Measurements from ENCODE around the gene DHX16.
A peak's percentile ranks its signal among the peaks of the same experiment; 100 is the strongest.

DHX16 gene

DNA sequence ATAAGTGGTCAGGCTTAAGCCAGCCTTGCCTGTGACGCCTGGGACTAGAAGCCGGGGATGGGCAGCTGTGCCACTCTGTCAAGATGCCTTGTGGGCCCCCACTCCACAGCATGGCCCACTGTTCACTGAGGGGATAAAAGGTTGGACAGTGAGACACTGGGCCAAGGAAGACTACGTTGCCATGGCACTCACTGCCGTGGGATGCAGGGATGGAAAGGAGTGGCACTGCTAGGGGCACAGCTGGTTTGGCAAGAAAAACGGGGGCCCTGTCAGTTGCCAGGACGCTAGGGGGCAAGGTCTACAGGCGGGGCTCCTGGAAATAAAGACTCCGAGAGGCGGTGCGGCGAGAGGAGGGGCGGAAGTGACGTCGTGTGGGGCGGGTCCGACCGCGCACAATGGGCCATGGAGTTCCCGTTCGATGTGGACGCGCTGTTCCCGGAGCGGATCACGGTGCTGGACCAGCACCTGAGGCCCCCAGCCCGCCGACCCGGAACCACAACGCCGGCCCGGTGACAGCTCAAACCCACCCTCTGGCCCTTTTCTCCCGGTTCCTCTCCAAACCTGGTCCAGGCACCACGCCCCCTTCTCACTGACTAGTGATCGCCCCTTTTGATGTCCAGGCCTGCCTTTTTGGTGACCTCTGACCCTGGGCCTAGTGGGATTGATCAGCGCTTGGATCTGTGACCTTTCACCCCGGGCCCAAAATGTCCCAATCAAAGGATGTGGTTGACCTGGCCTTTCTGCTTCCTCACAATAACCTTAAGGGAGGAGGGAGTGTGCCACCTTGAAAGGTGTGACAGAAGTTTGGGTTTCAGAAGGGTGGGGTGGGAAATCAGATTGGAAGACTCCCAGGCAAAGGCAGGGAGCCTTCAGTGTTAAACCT is 46.1 kb downstream of the DHX16 start, which contains the start of gene ATAT1:
Gene ATAT1 (plus strand): TSS at position 391 of the 883 bp plus-strand sequence.
- DNase-seq: peak; percentile 96

DNA sequence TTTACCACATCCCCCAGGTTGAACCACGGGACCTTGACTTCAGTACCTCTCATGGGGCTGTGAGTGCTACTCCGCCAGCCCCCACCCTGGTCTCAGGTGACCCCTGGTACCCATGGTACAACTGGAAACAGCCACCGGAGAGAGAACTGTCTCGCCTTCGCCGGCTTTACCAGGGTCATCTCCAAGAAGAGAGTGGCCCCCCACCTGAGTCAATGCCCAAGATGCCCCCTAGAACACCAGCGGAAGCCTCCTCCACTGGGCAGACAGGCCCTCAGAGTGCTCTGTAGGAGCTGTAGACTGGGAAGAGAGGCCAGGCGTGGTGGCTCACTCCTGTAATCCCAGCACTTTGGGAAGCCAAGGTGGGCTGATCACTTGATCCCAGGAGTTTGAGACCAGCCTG is 47.3 kb downstream of the DHX16 start:
- peak; percentile 60 for DNase-seq

DNA sequence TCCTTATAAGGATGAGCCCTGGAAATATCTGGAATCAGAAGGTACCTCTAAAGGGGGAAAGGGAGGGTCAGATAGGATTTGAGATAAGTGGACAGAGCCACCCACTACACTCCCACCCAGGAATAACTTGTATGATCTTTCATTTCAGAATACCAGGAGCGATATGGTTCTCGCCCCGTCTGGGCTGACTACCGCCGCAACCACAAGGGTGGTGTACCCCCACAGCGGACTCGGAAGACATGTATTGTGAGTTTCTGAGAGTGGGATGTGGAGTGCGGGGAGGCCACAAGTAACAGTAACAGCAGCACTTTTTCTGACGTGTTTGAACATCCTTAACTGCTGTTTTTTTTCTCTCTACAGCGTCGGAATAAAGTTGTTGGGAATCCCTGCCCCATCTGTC is 53.2 kb downstream of the DHX16 start:
- peak; percentile 58 for DNase-seq

DNA sequence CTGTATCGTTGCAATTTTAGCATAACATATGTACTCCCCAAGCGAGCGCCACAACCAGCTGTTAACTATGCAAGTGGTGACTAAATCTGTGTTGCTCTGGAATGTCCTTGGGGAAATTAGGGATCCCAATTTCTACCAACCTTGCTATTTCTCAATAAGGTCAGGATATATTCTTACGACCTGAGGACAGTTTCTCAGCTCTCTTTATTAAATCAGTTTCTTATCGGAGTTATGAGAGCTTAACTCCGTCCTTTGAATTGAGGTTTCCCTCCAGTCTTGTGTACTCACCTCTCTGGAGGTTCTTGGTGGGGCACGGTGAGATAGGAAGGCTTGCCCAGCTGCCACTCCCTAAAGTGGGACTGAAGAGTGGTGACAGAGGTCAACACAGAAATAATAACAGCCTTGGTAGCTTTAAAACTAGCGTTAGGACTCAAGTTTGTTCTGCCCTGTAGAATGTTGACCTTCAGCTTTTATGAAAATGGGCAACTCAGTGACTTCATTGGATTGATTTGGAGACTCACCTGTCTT is 54.5 kb downstream of the DHX16 start:
- DNase-seq: peak; percentile 62

DNA sequence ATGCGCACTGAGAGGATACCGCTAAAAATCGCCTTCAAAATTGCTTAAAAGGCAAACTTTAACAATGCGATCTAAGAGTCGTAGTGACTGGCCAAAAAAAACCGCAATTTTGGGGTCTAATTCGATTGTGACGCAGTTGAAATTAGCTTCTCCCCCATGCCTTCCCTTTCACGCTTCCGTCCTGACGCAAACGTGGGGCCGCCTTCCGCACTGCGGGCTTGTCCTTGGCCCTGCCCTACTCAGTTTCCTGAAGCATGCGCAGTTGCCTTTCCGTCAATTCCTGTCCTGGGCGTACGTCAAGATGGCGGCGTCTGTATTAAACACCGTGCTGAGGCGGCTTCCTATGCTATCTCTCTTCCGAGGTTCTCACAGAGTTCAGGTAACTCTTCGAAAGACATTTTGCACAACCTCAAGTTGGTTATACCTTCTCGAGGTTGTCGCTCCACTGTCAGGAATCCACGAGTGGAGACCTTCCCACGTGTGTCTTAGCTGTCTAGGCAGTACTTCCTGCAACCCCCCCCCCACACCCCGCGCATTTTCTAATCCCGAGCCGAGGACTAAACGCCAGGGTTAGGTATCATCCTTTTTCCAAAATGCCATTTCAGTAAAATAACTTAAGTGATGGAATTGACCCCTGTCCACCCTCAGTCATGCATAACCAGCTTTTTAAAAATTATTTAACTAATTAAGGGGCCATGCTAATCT is 55.1 kb downstream of the DHX16 start, which contains the start of gene MRPS18B:
Gene MRPS18B (plus strand): TSS at position 276 of the 705 bp plus-strand sequence. CDS start 26 bp downstream, at position 302.
- peak; percentile 99 for DNase-seq

DNA sequence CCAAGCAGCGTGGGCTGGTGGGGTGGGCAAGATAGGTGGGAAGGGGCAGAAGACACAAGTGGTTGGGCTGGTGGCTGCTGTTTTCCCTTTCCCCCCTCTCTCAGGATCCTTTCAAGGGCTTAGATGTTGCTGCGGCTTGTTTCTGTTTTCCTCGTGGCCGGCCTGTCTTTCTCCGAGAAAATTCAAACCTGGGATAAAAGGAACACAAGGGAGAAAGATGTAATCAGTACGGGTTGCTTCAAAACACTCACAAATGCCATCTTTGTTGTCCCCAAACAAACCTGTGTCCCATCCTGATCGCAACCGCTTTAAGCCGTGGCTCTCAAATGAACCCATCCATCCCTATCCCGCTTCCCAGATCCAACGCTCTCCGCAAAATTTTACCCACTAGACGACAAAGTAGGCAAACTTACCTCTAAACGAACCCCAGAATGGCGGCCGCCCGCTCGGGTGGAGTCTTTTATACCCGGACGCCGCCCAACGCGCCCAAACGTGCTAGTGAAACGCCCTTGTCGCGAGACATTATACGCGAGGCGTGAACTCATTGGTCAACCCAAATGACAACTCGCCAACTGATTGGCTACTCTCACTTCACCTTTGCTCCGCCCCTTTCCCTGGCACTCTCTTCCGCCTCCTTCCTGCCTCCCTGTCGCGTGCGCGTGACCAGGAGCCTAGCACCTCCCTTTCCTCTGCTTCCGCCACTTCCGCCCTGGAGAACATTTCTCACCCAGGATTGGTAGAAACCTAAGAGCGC is 55.8 kb downstream of the DHX16 start, which contains the start of gene PPP1R10:
Gene PPP1R10 (minus strand): TSS at position 433 of the 754 bp plus-strand sequence. CDS start 7,299 bp downstream, outside the sequence.
- DNase-seq: peak; percentile 99

DNA sequence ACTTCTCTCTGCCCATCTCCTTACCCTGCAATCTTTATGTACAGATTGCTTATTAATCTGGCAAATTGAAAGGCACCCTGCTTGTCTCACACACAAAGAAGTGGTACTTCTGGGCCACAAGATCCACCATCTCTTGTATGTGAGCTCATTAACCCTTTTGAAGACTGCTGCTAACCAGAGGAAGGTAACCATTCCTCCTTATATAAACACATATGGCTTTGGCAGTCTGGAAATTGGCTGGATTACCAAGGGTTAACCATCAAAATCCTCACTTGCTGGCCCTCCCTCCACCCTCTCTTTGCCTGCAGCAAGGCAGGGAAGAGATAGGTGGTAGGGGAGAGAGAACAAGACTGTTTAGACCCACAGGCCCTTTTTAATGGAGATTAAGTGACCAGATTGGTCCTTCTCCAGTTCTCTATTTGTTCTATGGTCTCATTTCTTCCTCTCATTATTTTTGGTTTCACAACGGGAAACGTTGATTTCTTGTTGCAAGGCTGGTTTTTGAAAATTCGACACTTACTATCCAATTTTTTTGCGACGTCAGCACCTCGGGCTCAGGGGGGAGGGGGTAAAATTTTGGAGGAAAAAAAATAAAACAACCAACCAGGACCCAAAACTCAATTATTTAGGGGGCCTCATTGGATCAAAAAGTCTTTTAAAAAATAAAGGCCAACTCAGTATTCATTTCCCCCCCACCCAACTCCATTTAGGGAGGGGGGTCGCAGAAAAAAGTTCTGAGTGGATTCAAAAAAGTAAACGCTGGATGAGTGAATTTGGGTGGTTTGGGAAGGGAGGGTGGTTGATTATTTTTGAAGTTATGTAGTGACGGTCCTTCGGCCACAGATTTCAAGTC is 56.6 kb downstream of the DHX16 start:
- DNase-seq: peak; percentile 76

DNA sequence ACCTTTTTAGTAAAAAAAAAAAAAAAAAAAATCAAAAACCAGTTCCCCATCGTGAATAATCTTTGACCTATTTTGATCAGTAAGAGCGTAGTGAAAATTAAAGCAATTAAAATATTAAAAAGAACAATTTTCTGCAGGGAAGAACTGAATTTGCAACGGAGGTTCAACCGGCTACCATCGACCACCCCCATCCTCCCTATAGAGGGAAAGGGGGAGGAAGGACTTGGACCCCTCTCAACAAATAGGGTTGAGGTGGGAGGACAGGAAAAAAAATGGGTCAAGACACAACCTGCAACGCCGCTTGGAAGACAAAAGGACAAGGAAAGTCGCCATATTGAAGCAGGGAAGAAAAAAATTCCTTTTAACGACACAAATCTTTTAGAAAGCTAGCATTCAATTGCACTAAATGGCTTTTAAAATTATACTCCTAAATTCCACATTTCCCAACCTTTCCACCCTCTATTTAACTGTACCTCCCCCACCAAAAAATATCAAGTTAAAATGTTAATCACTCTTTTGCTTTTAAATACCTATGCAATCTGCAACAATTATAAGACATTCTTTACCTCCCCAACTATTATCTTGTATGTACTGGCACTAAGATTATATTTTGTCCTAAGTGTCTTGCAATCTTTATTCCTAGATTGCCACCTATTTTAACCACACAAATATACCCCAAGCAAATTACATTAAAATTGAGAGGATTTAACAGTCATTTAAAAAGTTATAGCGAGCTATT is 57.4 kb downstream of the DHX16 start:
- peak; percentile 68 for DNase-seq

DNA sequence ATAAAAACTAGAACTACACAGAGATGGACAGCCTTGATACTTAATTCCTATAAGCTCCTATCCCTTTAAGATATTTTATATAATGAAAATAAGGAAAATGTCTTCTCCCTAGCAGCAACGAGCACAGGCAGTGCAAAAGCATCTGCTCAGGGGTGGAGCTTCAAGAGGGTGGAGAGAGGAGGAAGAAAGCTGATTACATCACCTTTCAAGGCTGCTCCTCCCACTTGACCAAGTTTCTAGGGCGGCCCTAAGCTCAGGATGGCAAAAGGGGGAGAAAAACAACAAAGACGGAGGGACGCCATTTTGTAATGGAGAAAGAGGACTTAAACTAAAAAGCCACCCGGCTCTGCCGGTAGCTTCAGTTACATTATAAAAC is 58.0 kb downstream of the DHX16 start:
- peak; percentile 92 for DNase-seq

DNA sequence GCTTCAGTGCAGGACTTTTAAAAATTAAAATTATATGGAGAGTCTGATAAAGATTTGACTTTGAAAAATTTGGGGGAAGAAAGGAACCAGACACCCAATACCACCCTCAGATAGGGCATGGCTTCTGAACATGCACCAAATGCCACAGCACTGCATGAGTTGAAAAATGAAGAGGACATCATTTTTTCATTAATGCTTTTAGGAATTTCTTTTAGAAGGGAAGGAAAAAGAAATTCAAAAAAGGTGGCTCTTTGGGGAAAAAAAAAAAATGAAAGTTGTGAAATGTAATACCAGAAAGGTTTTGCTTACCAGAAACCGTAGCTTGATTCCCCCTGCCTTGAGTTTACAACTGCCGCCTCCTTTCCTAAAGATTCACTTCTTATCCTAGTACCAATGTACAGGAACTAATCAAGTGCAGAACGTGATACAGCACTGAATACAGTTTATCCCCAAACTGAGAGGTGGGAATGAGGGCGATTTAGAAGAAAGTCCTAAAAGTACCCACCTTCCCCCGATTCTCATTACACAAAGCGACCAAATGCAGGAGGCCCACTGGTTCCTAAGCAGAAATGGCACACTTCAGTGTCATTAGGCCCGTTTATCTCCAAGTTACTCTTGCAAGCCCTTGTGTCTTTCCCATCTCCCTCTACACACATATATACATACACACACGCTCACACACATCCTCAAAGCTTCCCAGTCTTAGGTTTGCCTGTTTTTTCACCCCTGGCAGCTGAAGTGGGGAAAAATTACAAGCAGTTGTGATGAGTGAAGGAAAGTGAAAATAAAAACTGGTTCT is 58.6 kb downstream of the DHX16 start:
- no peak for DNase-seq

DNA sequence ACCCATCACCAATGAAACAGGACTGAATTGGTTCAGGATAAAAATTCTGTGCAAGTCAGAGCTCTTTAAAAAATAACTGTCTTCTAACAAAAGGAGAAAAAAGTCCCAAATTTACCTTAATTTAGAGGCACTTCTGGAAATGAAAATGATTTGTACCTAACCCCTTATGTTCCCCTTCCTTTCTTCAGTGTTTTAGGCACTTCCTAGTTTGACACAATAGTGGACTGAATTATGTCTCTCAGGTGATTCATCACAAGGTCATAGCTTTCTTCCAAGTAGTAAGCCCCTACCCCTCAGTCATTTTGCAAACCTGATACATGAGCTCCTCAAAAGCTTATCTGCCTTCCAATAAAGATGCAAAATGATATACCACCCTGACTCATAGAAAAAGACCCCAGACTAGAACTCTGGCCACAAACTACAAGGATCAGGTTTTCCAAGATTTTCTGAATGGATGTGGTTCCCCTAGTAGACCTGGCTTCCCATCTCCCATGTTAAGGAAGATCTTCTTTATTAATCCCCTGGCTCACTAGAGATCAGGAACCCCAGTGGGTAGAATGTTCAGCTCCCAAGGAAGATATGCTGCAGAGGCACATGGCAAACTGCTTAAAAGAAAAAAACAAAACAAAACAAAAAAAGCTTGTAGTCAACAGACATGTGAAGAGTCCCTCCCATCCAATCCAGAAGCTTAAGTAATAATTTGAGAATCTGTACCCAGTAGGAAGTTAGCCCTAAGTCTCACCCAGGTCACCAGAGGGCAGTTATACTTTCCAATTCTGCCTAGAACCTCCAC is 59.4 kb downstream of the DHX16 start:
- DNase-seq: no peak

DNA sequence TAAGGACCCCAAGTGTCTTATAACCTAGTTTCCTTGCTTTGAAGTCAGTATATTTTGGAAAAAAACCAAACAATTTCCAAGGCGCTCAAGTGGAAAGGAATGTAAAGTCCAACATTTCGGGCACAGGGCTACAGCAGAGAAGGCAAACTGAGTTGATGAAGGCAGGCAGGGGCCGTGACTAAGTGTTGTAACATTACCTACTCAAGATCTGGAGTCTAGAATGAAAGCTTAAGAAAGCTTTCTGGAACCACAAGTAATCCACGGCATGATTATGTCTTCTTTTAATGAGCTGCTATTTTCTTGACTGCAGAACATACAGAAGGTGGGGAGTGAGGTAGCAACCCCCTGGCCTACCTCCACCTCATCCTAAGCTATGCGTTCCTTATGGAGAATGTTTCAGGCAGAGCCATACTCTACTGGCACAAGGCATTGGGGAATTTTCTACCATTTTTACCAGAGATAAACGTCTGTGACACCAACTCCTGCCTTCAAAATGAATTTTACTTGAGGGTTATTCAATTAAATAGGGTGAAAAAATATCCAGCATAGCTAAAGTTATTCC is 60.0 kb downstream of the DHX16 start:
- DNase-seq: peak; percentile 53

DNA sequence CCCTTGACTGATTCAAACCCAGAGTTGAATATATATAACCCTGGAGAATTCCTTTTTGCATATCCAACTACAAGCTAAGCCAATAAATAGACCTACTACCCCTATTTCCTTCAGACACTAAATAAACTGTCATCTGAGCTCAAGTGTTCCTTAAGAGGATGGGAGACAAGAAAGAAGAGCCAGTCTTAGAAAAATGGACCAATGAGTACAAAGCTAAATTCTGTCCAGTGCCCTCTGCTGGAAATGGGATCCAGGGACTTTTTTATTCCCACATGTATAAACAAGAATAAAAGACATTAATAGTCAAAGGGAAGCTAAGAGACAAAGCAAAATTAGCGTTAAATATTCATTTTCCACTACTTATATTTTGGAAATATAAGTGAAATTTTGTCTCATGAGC is 60.6 kb downstream of the DHX16 start:
- DNase-seq: no peak

DNA sequence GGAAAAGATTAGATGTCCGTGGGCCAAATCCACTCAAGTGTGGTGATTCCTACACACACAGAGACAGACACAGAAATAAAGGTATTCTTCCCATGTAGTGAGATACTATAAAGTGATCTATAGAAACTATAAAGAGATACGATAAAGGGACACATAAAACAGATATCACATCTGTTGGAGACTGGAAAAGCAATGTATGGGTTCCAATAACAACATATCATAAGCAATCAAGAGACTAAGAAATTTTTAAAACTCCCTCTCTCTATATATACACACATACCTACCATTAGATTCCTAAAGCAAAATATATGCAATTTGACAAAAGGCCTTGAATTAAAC is 61.0 kb downstream of the DHX16 start:
- DNase-seq: no peak

DNA sequence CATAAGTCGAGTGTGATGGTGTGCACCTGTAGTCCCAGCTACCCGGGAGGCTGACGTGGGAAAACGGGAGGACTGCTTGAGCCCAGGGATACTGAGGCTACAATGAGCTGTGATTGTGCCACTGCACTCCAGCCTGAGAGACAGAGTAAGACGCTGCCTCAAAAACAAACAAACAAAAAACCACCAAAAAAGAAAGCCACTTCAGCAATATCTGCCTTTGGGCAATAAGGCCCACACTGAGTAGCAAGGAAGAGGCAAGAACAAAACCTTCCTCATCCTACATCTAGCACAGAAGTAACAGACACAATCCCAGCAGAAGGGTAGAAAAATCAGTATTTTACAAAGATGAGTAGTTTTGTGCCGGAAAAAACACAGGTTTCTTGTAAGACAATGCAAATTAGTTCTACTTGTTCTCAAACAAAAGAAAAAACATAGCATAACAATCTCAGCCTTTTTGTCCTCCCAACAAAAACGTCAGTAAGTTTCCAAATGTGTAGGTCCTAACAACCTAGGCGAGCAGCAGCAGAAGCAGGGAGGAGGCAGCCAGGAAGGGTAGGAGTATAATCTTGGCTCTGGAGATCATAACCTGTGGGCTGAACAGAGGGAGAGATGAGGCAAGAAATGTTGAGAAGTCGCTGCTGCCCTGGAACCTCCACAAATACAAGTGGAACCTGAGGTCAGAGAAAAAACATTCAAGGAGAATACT is 61.5 kb downstream of the DHX16 start:
- DNase-seq: peak; percentile 38

DNA sequence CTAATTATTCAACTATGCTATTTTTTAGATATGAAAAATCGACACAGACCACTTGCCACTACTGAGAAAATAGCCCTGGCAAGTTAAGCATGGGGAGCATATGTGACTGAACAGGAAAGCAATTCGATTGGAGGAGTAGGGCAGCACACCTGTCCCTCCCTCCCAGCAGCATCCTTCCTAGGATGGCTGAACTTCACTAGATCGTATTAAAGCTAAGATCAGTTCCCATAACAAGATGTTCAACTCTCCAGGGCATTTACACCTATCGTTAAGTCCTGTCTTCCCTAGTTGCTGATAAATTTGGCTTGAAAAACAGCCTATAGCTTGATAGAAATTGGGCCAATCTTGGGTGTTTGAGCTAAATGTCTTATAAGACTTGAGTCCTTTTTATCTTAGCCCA is 62.7 kb downstream of the DHX16 start:
- peak; percentile 12 for DNase-seq

DNA sequence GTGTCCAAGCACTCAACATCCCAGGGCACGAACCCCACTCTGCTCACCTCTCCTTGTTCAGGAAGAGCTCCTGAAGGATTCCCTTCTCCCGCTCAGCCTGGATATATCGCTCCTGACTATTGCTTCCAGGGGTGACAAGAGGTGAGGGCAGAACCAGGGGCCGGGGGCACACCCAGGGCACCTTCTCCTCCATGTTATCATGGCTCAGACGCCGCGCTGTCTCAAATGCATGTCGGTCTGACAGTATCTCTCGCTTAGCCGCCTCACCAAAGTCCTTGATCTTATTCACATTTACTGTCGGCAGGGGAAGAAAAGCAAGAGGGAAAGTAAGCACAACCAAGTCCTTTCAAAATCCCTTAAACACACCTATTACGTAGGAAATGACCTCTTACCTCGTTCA is 68.8 kb downstream of the DHX16 start:
- peak; percentile 48 for DNase-seq
